Liver (tissue), 9 donors: ENCODE results near the gene DDX39A. TPM values are rescaled to one million over a fixed set of nuclear protein-coding genes. Genes with fewer than 3 reads are reported as not detected.

Source experiments
- DNase-seq: peaks from one replicate; pipeline ENCODE4 v3.0.0-alpha.2; 2017; ENCODE audit warnings: low spot score
- H3K27ac ChIP-seq, 2 donors: one replicate each; pipeline ENCODE4 v1.7.0; 2013; ENCODE audit warnings: inconsistent platforms in 2 of 2, low read length in 2 of 2, control low read depth in 1 of 2, low read depth in 1 of 2, mild to moderate bottlenecking in 1 of 2
- H3K27me3 ChIP-seq, 4 donors: one replicate each; pipeline versions ENCODE4 v1.6.1 to v1.7.0; 2013; ENCODE audit warnings: low read length in 3 of 4, inconsistent platforms in 1 of 4, mild to moderate bottlenecking in 1 of 4, moderate library complexity in 1 of 4; ENCODE audit not compliant: control insufficient read depth in 4 of 4, insufficient read depth in 4 of 4
- H3K36me3 ChIP-seq, 4 donors: one replicate each; pipeline versions ENCODE4 v1.6.1 to v1.7.0; 2013; ENCODE audit warnings: low read length in 3 of 4, mild to moderate bottlenecking in 3 of 4, low read depth in 1 of 4, moderate library complexity in 1 of 4; ENCODE audit not compliant: control insufficient read depth in 4 of 4, insufficient read depth in 3 of 4
- H3K4me1 ChIP-seq, 4 donors: one replicate each; pipeline versions ENCODE4 v1.6.1 to v1.7.0; 2013; ENCODE audit warnings: low read length in 3 of 4, mild to moderate bottlenecking in 3 of 4, moderate library complexity in 1 of 4; ENCODE audit not compliant: control insufficient read depth in 4 of 4, insufficient read depth in 4 of 4
- H3K4me3 ChIP-seq, 3 donors: one replicate each; pipeline versions ENCODE4 v1.6.1 to v1.7.0; 2013; ENCODE audit warnings: low read length in 3 of 3, control low read depth in 1 of 3, low read depth in 1 of 3, mild to moderate bottlenecking in 1 of 3
- H3K9ac ChIP-seq, 2 donors: one replicate each; pipeline ENCODE4 v1.7.0; 2013; ENCODE audit warnings: low read length in 2 of 2, mild to moderate bottlenecking in 2 of 2, moderate library complexity in 2 of 2, control low read depth in 1 of 2, low read depth in 1 of 2
- H3K9me3 ChIP-seq, 4 donors: one replicate each; pipeline versions ENCODE4 v1.6.1 to v1.7.0; 2013; ENCODE audit warnings: low read length in 3 of 4; ENCODE audit not compliant: control insufficient read depth in 4 of 4
- EGR1 ChIP-seq, 2 donors: IDR thresholded peaks; 2 replicates each; pipeline ENCODE4 v1.6.1; 2016 to 2018; ENCODE audit warnings: antibody characterized with exemption in 2 of 2, low read depth in 2 of 2
- FOXA2 ChIP-seq: IDR thresholded peaks from 2 replicates; pipeline ENCODE4 v1.6.1; 2016; ENCODE audit warnings: antibody characterized with exemption
- GABPA ChIP-seq, 2 donors: IDR thresholded peaks in 1 of 2; conservative IDR thresholded peaks in 1 of 2; 2 replicates each; pipeline ENCODE4 v1.6.1; 2016; ENCODE audit warnings: antibody characterized with exemption in 2 of 2, mild to moderate bottlenecking in 1 of 2, moderate library complexity in 1 of 2
- HNF4A ChIP-seq, 2 donors: conservative IDR thresholded peaks; 2 replicates each; pipeline ENCODE4 v1.6.1; 2016; ENCODE audit warnings: antibody characterized with exemption in 2 of 2, mild to moderate bottlenecking in 2 of 2
- HNF4G ChIP-seq: IDR thresholded peaks from 2 replicates; pipeline ENCODE4 v1.6.1; 2016; ENCODE audit warnings: antibody characterized with exemption
- MAX ChIP-seq: IDR thresholded peaks from 2 replicates; pipeline ENCODE4 v1.6.1; 2016; ENCODE audit warnings: antibody characterized with exemption
- NR2F2 ChIP-seq: IDR thresholded peaks from 2 replicates; pipeline ENCODE4 v1.6.1; 2016; ENCODE audit warnings: antibody characterized with exemption
- RAD21 ChIP-seq, 2 donors: IDR thresholded peaks; 2 replicates each; pipeline ENCODE4 v1.6.1; 2016; ENCODE audit warnings: antibody characterized with exemption in 2 of 2, mild to moderate bottlenecking in 2 of 2
- RXRA ChIP-seq, 2 donors: IDR thresholded peaks; 2 replicates each; pipeline ENCODE4 v1.6.1; 2017 to 2018; ENCODE audit warnings: antibody characterized with exemption in 2 of 2, mild to moderate bottlenecking in 1 of 2
- TAF1 ChIP-seq: conservative IDR thresholded peaks from 2 replicates; pipeline ENCODE4 v1.6.1; 2016; ENCODE audit warnings: antibody characterized with exemption, mild to moderate bottlenecking
- YY1 ChIP-seq: IDR thresholded peaks from 2 replicates; pipeline ENCODE4 v1.6.1; 2016; ENCODE audit warnings: antibody characterized with exemption, mild to moderate bottlenecking
- ZBTB33 ChIP-seq: IDR thresholded peaks from 2 replicates; pipeline ENCODE4 v1.6.1; 2016; ENCODE audit warnings: antibody characterized with exemption
- WGBS: extraction: QIAGEN DNeasy Blood & Tissue Kit; methylation state at CpG from one replicate; pipeline ENCODE4 v1.1.7; 2013; 5-methylcytosine and 5-hydroxymethylcytosine counted together
- polyA plus RNA-seq, 2 donors: library from polyadenylated mRNA; stranded (reverse) in 1 of 2; unstranded in 1 of 2; fragments of 200-250 nt in 1 of 2; fragments of >200 nt in 1 of 2; fragmentation: Nextera tagmentation in 1 of 2; extraction: Ambion mirVana in 1 of 2; gene quantifications; one replicate each; pipeline versions ENCODE4 v1.2.1 to v1.2.3, GENCODE V29; 2013 to 2015
- total RNA-seq, 2 donors: library from RNA; depleted of rRNA; stranded (reverse); fragments of >200 nt; gene quantifications; one replicate each; pipeline ENCODE4 v1.2.3, GENCODE V29; 2014
- TF ChIP-seq, protein P1 (sequence below): IDR thresholded peaks from 2 replicates; pipeline ENCODE4 v1.6.1; 2016; ENCODE audit warnings: antibody characterized with exemption, mild to moderate bottlenecking
- TF ChIP-seq, protein P2 (sequence below): IDR thresholded peaks from 2 replicates; pipeline ENCODE4 v1.6.1; 2016; ENCODE audit warnings: antibody characterized with exemption
- donor health status: healthy.
- donor health status: healthy.
- donor health status: healthy.
- donor health status: healthy.
- donor health status: healthy.

The DDX39A gene
- total and polyA plus RNA-seq, 4 donors, result 24.9 to 54.7 (median 35.4) TPM

- Histone ChIP-seq H3K27ac (peak overlapping the region; percentile 76 to 82), H3K9ac (peak overlapping the region; percentile 51 to 60), H3K27me3 (no peaks in the 10 kb centered on the region), H3K4me1 (peaks cover 3 to 17% (median 6%) of the 10 kb centered on the region in 4 donors), H3K36me3 (no peaks in the 10 kb centered on the region), H3K4me3 (peak overlapping the region; percentile 76 to 78 (median 77)), H3K9me3 (no peaks in the 10 kb centered on the region)
- no peak for DNase-seq
- WGBS, result under 1% methylated on average over 23 of the region's 23 CpGs
- no peak for TF ChIP-seq MAX
- TF ChIP-seq FOXA2, result no peak
- TF ChIP-seq HNF4A (conservative IDR thresholded peaks at IDR 0.05), result no peak
- TF ChIP-seq, protein P1, sequence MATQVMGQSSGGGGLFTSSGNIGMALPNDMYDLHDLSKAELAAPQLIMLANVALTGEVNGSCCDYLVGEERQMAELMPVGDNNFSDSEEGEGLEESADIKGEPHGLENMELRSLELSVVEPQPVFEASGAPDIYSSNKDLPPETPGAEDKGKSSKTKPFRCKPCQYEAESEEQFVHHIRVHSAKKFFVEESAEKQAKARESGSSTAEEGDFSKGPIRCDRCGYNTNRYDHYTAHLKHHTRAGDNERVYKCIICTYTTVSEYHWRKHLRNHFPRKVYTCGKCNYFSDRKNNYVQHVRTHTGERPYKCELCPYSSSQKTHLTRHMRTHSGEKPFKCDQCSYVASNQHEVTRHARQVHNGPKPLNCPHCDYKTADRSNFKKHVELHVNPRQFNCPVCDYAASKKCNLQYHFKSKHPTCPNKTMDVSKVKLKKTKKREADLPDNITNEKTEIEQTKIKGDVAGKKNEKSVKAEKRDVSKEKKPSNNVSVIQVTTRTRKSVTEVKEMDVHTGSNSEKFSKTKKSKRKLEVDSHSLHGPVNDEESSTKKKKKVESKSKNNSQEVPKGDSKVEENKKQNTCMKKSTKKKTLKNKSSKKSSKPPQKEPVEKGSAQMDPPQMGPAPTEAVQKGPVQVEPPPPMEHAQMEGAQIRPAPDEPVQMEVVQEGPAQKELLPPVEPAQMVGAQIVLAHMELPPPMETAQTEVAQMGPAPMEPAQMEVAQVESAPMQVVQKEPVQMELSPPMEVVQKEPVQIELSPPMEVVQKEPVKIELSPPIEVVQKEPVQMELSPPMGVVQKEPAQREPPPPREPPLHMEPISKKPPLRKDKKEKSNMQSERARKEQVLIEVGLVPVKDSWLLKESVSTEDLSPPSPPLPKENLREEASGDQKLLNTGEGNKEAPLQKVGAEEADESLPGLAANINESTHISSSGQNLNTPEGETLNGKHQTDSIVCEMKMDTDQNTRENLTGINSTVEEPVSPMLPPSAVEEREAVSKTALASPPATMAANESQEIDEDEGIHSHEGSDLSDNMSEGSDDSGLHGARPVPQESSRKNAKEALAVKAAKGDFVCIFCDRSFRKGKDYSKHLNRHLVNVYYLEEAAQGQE, result no peak
- no peak for TF ChIP-seq EGR1 (IDR thresholded peaks at IDR 0.05; ENCODE audit: low read depth in 2 of 2)
- no peak for TF ChIP-seq GABPA (IDR thresholded peaks at IDR 0.05 in 1 of 2, conservative IDR thresholded peaks at IDR 0.05 in 1 of 2)
- TF ChIP-seq TAF1, result no peak
- TF ChIP-seq, protein P2, sequence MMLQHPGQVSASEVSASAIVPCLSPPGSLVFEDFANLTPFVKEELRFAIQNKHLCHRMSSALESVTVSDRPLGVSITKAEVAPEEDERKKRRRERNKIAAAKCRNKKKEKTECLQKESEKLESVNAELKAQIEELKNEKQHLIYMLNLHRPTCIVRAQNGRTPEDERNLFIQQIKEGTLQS, result no peak
- no peak for TF ChIP-seq YY1
- no peak for TF ChIP-seq RXRA (IDR thresholded peaks at IDR 0.05)
- TF ChIP-seq NR2F2, result no peak
- no peak for TF ChIP-seq ZBTB33
- no peak for TF ChIP-seq HNF4G
- TF ChIP-seq RAD21 (IDR thresholded peaks at IDR 0.05), result no peak
Measured at GRCh38 chr19:14418856-14419105, 360 bp downstream of the DDX39A start.

GRCh38 chr19:14416817-14417231 is 2.3 kb downstream of the DDX39A start:
- H3K36me3 ChIP-seq, result peaks cover 5 to 14% (median 9%) of the 10 kb centered on the region in 4 donors
- 68% methylated on average over 6 of the region's 6 CpGs for WGBS
- peaks cover 3 to 17% (median 6%) of the 10 kb centered on the region in 4 donors for H3K4me1 ChIP-seq
- DNase-seq, result no peak
- TF ChIP-seq GABPA (IDR thresholded peaks at IDR 0.05 in 1 of 2, conservative IDR thresholded peaks at IDR 0.05 in 1 of 2) (no peak), RXRA (IDR thresholded peaks at IDR 0.05) (no peak), HNF4G (no peak), TAF1 (no peak)
- no peak overlapping the region for H3K27ac ChIP-seq
- no peak overlapping the region for H3K4me3 ChIP-seq
- no peaks in the 10 kb centered on the region for H3K9me3 ChIP-seq
- no peaks in the 10 kb centered on the region for H3K27me3 ChIP-seq
- H3K9ac ChIP-seq, result no peak overlapping the region
